ENCODE data around the gene GALNT4. TPM values are rescaled to one million over a fixed set of nuclear protein-coding genes. Genes with fewer than 3 reads are reported as not detected.

The GALNT4 gene
- total RNA-seq, 2 experiments from 2014 or later = 6.3 to 6.5 TPM

- ChIA-PET CTCF (interaction anchor here (1.0 kb wide), 1 partner anchor 13 kb away, joined by 3 read pairs; no protein-coding TSS in a partner anchor), POLR2A (no interaction called here)
Observed at GRCh38 chr12:89539426-89540223, 15.0 kb upstream of the GALNT4 start.

GRCh38 chr12:89538897-89539296 lies 14.3 kb upstream of the GALNT4 start:
- ChIA-PET POLR2A (no interaction called here), CTCF (no interaction called here)

GRCh38 chr12:89537389-89537788 lies 12.8 kb upstream of the GALNT4 start:
- ChIA-PET POLR2A (no interaction called here), CTCF (interaction anchor here (1.2 kb wide), 1 partner anchor 26 kb away, joined by 4 read pairs; no protein-coding TSS in a partner anchor)

- CTCF ChIA-PET = interaction anchor here (0.7 to 1.3 kb wide), 3 partner anchors 68 to 501 kb away, joined by 3 to 4 read pairs (median 3); no protein-coding TSS in a partner anchor
Observed at GRCh38 chr12:89529738-89530137, 5.1 kb upstream of the GALNT4 start.

GRCh38 chr12:89528434-89528833 lies 3.8 kb upstream of the GALNT4 start:
- POLR2A ChIA-PET = no interaction called here
- CTCF ChIA-PET = interaction anchor here (0.6 to 1.3 kb wide), 2 partner anchors 13 to 175 kb away, joined by 3 read pairs; no protein-coding TSS in a partner anchor

More at GRCh38 chr12:89529738-89530137, 5.1 kb upstream of the GALNT4 start:
- POLR2A ChIA-PET = no interaction called here

GRCh38 chr12:89525824-89526770 lies 1.5 kb upstream of the GALNT4 start, which contains the start of gene POC1B:
Gene POC1B (minus strand): TSS chr12:89526047. CDS start chr12:89525895, 152 bp downstream.
- ChIA-PET CTCF (interaction anchor here (0.7 to 2.6 kb wide), 7 partner anchors 14 to 509 kb away, joined by 3 to 17 read pairs (median 6); no protein-coding TSS in a partner anchor), POLR2A (interaction anchor here (0.7 to 3.2 kb wide), 5 partner anchors 31 to 490 kb away, joined by 3 to 16 read pairs (median 4); partner anchors contain the start of genes ATP2B1 and DUSP6)

GRCh38 chr12:89525305-89525823 lies 768 bp upstream of the GALNT4 start:
- ChIA-PET CTCF (interaction anchor here (1.5 to 2.6 kb wide), 4 partner anchors 31 to 508 kb away, joined by 5 to 17 read pairs (median 8); no protein-coding TSS in a partner anchor), POLR2A (interaction anchor here (0.7 to 3.2 kb wide), 8 partner anchors 29 to 506 kb away, joined by 3 to 16 read pairs (median 4); partner anchors contain the start of genes ATP2B1 and DUSP6)

GRCh38 chr12:89523843-89524540 lies 604 bp downstream of the GALNT4 start:
- CTCF ChIA-PET = interaction anchor here (0.9 to 2.6 kb wide), 6 partner anchors 29 to 507 kb away, joined by 3 to 17 read pairs (median 6); no protein-coding TSS in a partner anchor
- POLR2A ChIA-PET = interaction anchor here (0.7 to 3.2 kb wide), 4 partner anchors 28 to 486 kb away, joined by 3 to 16 read pairs (median 6); partner anchors contain the start of gene DUSP6

GRCh38 chr12:89523393-89523792 lies 1.2 kb downstream of the GALNT4 start:
- ChIA-PET CTCF (interaction anchor here (1.2 kb wide), 1 partner anchor 56 kb away, joined by 3 read pairs; no protein-coding TSS in a partner anchor), POLR2A (no interaction called here)

- POLR2A ChIA-PET = interaction anchor here (0.6 kb wide), 1 partner anchor 124 kb away, joined by 7 read pairs; no protein-coding TSS in a partner anchor
- CTCF ChIA-PET = interaction anchor here (0.9 to 1.3 kb wide), 2 partner anchors 50 to 504 kb away, joined by 3 to 6 read pairs; no protein-coding TSS in a partner anchor
Observed at GRCh38 chr12:89521364-89522223, 3.0 kb downstream of the GALNT4 start.

- POLR2A ChIA-PET = no interaction called here
- CTCF ChIA-PET = no interaction called here
Observed at GRCh38 chr12:89517720-89518119, 6.9 kb downstream of the GALNT4 start.

- ChIA-PET CTCF (no interaction called here), POLR2A (no interaction called here)
Observed at GRCh38 chr12:89516633-89517032, 8.0 kb downstream of the GALNT4 start.

- CTCF ChIA-PET = interaction anchor here (1.2 kb wide), 1 partner anchor 44 kb away, joined by 3 read pairs; no protein-coding TSS in a partner anchor
- POLR2A ChIA-PET = interaction anchor here (0.7 kb wide), 1 partner anchor 29 kb away, joined by 3 read pairs; no protein-coding TSS in a partner anchor
Observed at GRCh38 chr12:89514751-89515150, 9.8 kb downstream of the GALNT4 start.

GRCh38 chr12:89513544-89513943 lies 11.1 kb downstream of the GALNT4 start:
- ChIA-PET POLR2A (no interaction called here), CTCF (interaction anchor here (1.2 kb wide), 1 partner anchor 43 kb away, joined by 3 read pairs; no protein-coding TSS in a partner anchor)

- ChIA-PET CTCF (no interaction called here), POLR2A (no interaction called here)
Observed at GRCh38 chr12:89507015-89507824, 17.4 kb downstream of the GALNT4 start.

GRCh38 chr12:89506050-89506449 lies 18.5 kb downstream of the GALNT4 start:
- ChIA-PET CTCF (no interaction called here), POLR2A (no interaction called here)

Measured in activated CD8-positive, alpha-beta memory T cell treated with anti-CD3 and anti-CD28 coated beads for 36 hours (primary cell).